Astrocyte (in vitro differentiated cells and primary cell): ENCODE data around the gene LZTS3. TPM values are rescaled to one million over a fixed set of nuclear protein-coding genes. Genes with fewer than 3 reads are reported as not detected.
"Not testable (repeated sequence)": the region's sequence is repeated elsewhere in the genome, so short reads cannot be mapped to it uniquely, and the experiment has no call there.

Source experiments
- DNase-seq: peaks from one replicate; pipeline ENCODE4 v3.0.0-alpha.2; 2010; ENCODE audit warnings: low read depth
- FAIRE-seq: peaks from 2 replicates; lab custom pipeline; 2011; peaks lifted over from hg19 to GRCh38; lab: Jason Lieb, UNC
- H2AFZ ChIP-seq: 2 replicates; pipeline ENCODE4 v1.6.0; 2012; ENCODE audit warnings: low read depth, low read length, inconsistent platforms
- H3K27ac ChIP-seq: 2 replicates; pipeline ENCODE4 v1.5.1; 2011; ENCODE audit warnings: low read depth, low read length, inconsistent platforms
- H3K27me3 ChIP-seq: 2 replicates; pipeline ENCODE4 v1.6.0; 2011; ENCODE audit warnings: low read length, inconsistent platforms; ENCODE audit not compliant: insufficient read depth
- H3K36me3 ChIP-seq: 2 replicates; pipeline ENCODE4 v1.5.1; 2011; ENCODE audit warnings: low read length, inconsistent platforms; ENCODE audit not compliant: insufficient read depth
- H3K4me1 ChIP-seq: 2 replicates; pipeline ENCODE4 v1.5.1; 2011; ENCODE audit warnings: low read length, inconsistent platforms; ENCODE audit not compliant: insufficient read depth
- H3K4me2 ChIP-seq: 2 replicates; pipeline ENCODE4 v1.6.0; 2012; ENCODE audit warnings: low read length, inconsistent platforms
- H3K4me3 ChIP-seq: 2 replicates; pipeline ENCODE4 v1.5.1; 2011; ENCODE audit warnings: low read depth, mild to moderate bottlenecking, low read length, inconsistent platforms; ENCODE audit not compliant: insufficient read depth
- H3K79me2 ChIP-seq: 2 replicates; pipeline ENCODE4 v1.6.0; 2012; ENCODE audit warnings: mild to moderate bottlenecking, low read length, inconsistent platforms; ENCODE audit not compliant: insufficient read depth
- H3K9ac ChIP-seq: 2 replicates; pipeline ENCODE4 v1.6.0; 2012; ENCODE audit warnings: mild to moderate bottlenecking, low read length, inconsistent platforms
- H3K9me3 ChIP-seq: 2 replicates; pipeline ENCODE4 v1.5.1; 2012; ENCODE audit warnings: low read depth, mild to moderate bottlenecking, low read length, inconsistent platforms; ENCODE audit not compliant: insufficient read depth
- H4K20me1 ChIP-seq: 2 replicates; pipeline ENCODE4 v1.6.0; 2012; ENCODE audit warnings: low read length, inconsistent platforms; ENCODE audit not compliant: insufficient read depth
- H3K27ac Mint-ChIP-seq: one replicate; pipeline ENCODE4 v1.8.0; 2021; ENCODE audit warnings: mild to moderate bottlenecking, mixed read lengths; ENCODE audit not compliant: unreplicated experiment
- H3K27me3 Mint-ChIP-seq: one replicate; pipeline ENCODE4 v1.8.0; 2021; ENCODE audit warnings: low read depth, mixed read lengths; ENCODE audit not compliant: unreplicated experiment
- H3K36me3 Mint-ChIP-seq: one replicate; pipeline ENCODE4 v1.8.0; 2021; ENCODE audit warnings: low read depth, mixed read lengths; ENCODE audit not compliant: unreplicated experiment
- H3K4me1 Mint-ChIP-seq: one replicate; pipeline ENCODE4 v1.8.0; 2021; ENCODE audit warnings: low read depth, mixed read lengths; ENCODE audit not compliant: unreplicated experiment
- H3K4me3 Mint-ChIP-seq: one replicate; pipeline ENCODE4 v1.8.0; 2021; ENCODE audit warnings: mild to moderate bottlenecking, moderate library complexity, mixed read lengths; ENCODE audit not compliant: unreplicated experiment
- H3K9me3 Mint-ChIP-seq: one replicate; pipeline ENCODE4 v1.8.0; 2021; ENCODE audit warnings: mild to moderate bottlenecking, mixed read lengths; ENCODE audit not compliant: unreplicated experiment
- EZH2 ChIP-seq: IDR thresholded peaks from 2 replicates; pipeline ENCODE4 v1.6.1; 2012; ENCODE audit warnings: mild to moderate bottlenecking, low read length, inconsistent platforms; ENCODE audit not compliant: insufficient read depth
- total RNA-seq: library from RNA; stranded (reverse); gene quantifications from 2 replicates; pipeline ENCODE4 v1.2.1, GENCODE V29; 2021
- TF ChIP-seq, protein P1 (sequence below): IDR thresholded peaks from 2 replicates; pipeline ENCODE4 v1.5.1; 2011; ENCODE audit warnings: low read depth, mild to moderate bottlenecking, inconsistent platforms, low read length, moderate library complexity; ENCODE audit not compliant: insufficient read depth

The LZTS3 gene
- total RNA-seq, 1 donor from 2014 or later: 12.6 TPM

DNA sequence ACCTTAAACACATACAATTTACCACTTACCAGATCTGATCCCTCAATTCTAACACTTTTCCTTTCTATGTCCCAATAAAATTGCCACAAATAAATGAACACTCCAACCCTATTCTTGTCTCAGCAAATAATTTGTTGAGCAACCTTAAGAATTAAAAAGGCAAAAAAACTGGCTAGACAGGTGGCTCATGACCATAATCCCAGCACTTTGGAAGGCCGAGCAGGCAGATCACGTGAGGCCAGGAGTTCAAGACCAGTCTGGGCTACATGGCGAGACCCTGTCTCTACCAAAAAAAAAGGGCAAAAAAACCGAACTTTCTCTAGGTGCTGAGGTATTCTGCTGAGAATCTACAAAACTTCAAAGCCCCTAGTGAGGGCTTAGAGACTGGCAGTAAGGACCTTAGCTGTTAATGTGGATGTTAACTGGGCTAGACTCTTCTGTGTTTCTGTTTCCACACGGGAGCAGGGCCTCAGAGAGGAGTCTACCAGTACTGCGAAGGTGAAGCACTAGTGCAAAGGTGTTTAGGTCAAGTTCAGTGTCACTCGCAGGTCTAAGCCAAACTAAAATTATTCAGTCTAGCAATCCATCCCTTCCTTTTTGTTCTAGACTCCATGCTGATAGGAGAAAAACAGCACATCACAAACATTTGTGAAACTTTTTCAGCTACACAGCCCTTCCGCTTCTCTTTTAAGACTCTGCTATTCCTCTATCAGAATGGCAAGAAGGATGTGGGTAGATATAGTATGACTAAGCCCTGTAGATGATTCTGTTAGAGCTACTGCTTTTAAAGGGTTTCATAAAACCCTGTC is 16.3 kb downstream of the LZTS3 start:
- Histone ChIP-seq H3K4me2 (peak overlapping the region; percentile 92), H3K27ac (no peak overlapping the region), H3K36me3 (no peaks in the 10 kb centered on the region), H3K9me3 (no peaks in the 10 kb centered on the region), H3K4me3 (no peak overlapping the region), H3K4me1 (peaks cover 9% of the 10 kb centered on the region), H3K27me3 (no peaks in the 10 kb centered on the region), H2AFZ (no peak overlapping the region), H3K79me2 (peaks cover 81% of the 10 kb centered on the region), H3K9ac (peak overlapping the region; percentile 4), H4K20me1 (peaks cover 63% of the 10 kb centered on the region)
- H3K9me3 Mint-ChIP-seq: no peaks in the 10 kb centered on the region
- DNase-seq (no peak), FAIRE-seq (no peak)
- peaks cover 3% of the 10 kb centered on the region for H3K36me3 Mint-ChIP-seq
- TF ChIP-seq, protein P1, sequence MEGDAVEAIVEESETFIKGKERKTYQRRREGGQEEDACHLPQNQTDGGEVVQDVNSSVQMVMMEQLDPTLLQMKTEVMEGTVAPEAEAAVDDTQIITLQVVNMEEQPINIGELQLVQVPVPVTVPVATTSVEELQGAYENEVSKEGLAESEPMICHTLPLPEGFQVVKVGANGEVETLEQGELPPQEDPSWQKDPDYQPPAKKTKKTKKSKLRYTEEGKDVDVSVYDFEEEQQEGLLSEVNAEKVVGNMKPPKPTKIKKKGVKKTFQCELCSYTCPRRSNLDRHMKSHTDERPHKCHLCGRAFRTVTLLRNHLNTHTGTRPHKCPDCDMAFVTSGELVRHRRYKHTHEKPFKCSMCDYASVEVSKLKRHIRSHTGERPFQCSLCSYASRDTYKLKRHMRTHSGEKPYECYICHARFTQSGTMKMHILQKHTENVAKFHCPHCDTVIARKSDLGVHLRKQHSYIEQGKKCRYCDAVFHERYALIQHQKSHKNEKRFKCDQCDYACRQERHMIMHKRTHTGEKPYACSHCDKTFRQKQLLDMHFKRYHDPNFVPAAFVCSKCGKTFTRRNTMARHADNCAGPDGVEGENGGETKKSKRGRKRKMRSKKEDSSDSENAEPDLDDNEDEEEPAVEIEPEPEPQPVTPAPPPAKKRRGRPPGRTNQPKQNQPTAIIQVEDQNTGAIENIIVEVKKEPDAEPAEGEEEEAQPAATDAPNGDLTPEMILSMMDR: no peak
- no peak for TF ChIP-seq EZH2
- no peaks in the 10 kb centered on the region for H3K27me3 Mint-ChIP-seq
- peaks cover 22% of the 10 kb centered on the region for H3K4me1 Mint-ChIP-seq
- peak overlapping the region; percentile 43 for H3K27ac Mint-ChIP-seq
- H3K4me3 Mint-ChIP-seq: peak overlapping the region; percentile 83

DNA sequence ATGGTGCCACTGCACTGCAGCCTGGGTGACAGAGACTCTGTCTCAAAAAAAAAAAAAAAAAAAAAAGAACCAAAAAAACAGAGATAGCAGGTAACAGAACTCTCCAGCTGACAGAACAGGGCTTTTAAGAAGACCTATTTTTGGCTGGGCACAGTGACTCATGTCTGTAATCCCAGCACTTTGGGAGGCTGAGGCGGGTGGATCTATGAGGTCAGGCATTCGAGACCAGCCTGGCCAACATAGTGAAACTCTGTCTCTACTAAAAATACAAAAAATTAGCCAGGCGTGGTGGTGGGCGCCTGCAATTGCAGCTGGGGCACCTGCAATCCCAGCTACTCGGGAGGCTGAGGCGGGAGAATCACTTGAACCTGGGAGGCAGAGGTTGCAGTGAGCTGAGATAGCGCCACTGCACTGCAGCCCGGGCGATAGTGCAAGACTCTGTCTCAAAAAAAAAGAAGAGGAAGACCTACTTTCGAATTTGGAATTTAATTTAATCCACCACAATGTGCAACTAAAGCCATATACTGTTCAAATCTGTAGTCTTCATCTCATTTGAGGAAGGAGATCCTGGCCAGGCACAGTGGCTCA is 21.2 kb downstream of the LZTS3 start:
- Mint-ChIP-seq H3K27ac (peak overlapping the region; percentile 56), H3K36me3 (peaks cover 17% of the 10 kb centered on the region)
- H3K27me3 Mint-ChIP-seq, H3K27ac ChIP-seq, H3K9me3 Mint-ChIP-seq, H3K4me2 ChIP-seq, H3K4me1 ChIP-seq, DNase-seq, H3K4me3 ChIP-seq, FAIRE-seq, H3K4me1 Mint-ChIP-seq, H3K4me3 Mint-ChIP-seq, H2AFZ ChIP-seq, H3K9ac ChIP-seq, H3K9me3 ChIP-seq, H3K27me3 ChIP-seq: not testable (repeated sequence)
- peaks cover 96% of the 10 kb centered on the region for H3K79me2 ChIP-seq
- H4K20me1 ChIP-seq: peaks cover 87% of the 10 kb centered on the region
- H3K36me3 ChIP-seq: peaks cover 11% of the 10 kb centered on the region

DNA sequence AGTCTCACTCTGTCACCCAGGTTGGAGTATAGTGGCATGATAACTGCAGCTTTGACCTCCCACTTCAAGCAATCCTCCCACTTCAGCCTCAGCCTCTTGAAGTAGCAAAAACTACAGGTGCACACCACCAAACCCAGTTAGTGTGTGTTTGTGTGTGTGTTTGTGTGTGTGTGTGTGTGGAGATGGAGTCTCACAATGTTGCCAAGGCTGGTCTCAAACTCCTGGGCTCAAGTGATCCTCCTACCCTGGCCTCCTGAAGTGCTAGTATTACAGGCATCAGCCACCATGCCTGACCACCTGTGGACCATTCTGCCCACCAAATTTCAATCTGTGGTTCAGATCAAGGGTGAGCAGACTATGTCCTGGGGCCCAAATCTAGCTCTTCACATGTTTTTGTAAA is 22.4 kb downstream of the LZTS3 start:
- Histone ChIP-seq H3K27ac (no peak overlapping the region), H4K20me1 (peaks cover 86% of the 10 kb centered on the region), H3K9me3 (no peaks in the 10 kb centered on the region), H3K4me3 (no peak overlapping the region), H3K4me2 (no peak overlapping the region), H2AFZ (no peak overlapping the region), H3K4me1 (no peaks in the 10 kb centered on the region), H3K79me2 (peaks cover 96% of the 10 kb centered on the region), H3K36me3 (peaks cover 11% of the 10 kb centered on the region), H3K9ac (no peak overlapping the region), H3K27me3 (no peaks in the 10 kb centered on the region)
- no peak for FAIRE-seq
- H3K27ac Mint-ChIP-seq: no peak overlapping the region
- H3K4me1 Mint-ChIP-seq: peaks cover 7% of the 10 kb centered on the region
- H3K9me3 Mint-ChIP-seq: no peaks in the 10 kb centered on the region
- no peak overlapping the region for H3K4me3 Mint-ChIP-seq
- H3K36me3 Mint-ChIP-seq: peaks cover 20% of the 10 kb centered on the region
- TF ChIP-seq, protein P1: no peak
- no peak for TF ChIP-seq EZH2
- DNase-seq: no peak
- no peaks in the 10 kb centered on the region for H3K27me3 Mint-ChIP-seq
